ENCODE data around the gene EIF2D. TPM values are rescaled to one million over a fixed set of nuclear protein-coding genes. Genes with fewer than 3 reads are reported as not detected.

EIF2D gene
- total and polyA plus RNA-seq, 2 of the 8 experiments (the other 6 are each of a cell fraction or from before 2014, with no cell fraction given) = 36.1 to 37.1 TPM

GRCh38 chr1:206635080-206635977 is 23.1 kb upstream of the EIF2D start, which contains the start of gene DYRK3:
DYRK3 (plus strand) TSS chr1:206635536; CDS start chr1:206635704, 168 bp downstream.
- 2% methylated on average over 60 of the region's 84 CpGs; no CpG with 5 or more reads in 1 of the 2 experiments for WGBS, 2 experiments (ENCODE audit: extremely low coverage in 1 of 2, insufficient coverage in 1 of 2, insufficient read length in 1 of 2, insufficient replicate concordance in 2 of 2, low coverage in 1 of 2, low lambda C conversion rate in 2 of 2, missing lambda C conversion rate in 1 of 2)
- Histone ChIP-seq H3K14ac (ENCODE audit: insufficient read length) (no peak within 1 kb of the TSS), H3K36me3 (ENCODE audit: control insufficient read depth in 2 of 4, insufficient read depth in 4 of 4, low read length in 3 of 4) (no peaks in the 10 kb centered on the region), H3K9me3 (ENCODE audit: insufficient read depth in 2 of 2, low read depth in 1 of 2, low read length in 1 of 2) (no peaks in the 10 kb centered on the region), H3K4me1 (replicated peaks in 1 of 4; ENCODE audit: control insufficient read depth in 3 of 4, insufficient read depth in 4 of 4, low read length in 3 of 4) (peaks cover 0 to 10% (median 4%) of the 10 kb centered on the region in 4 experiments; a peak in 4 of 7 replicates), H3K79me2 (ENCODE audit: control insufficient read depth in 1 of 2, insufficient read depth in 2 of 2, low read length in 2 of 2) (no peaks in the 10 kb centered on the region), H3K79me1 (ENCODE audit: low read depth, low read length) (no peaks in the 10 kb centered on the region), H2BK12ac (ENCODE audit: low read depth, low read length) (0 out of 2 replicates have a peak within 1 kb of the TSS, but pooled peaks have one; percentile 64), H3K4ac (replicated peaks; ENCODE audit: insufficient read length, low read depth, low read length) (peak within 1 kb of the TSS; percentile 36), H3K56ac (replicated peaks; ENCODE audit: insufficient read length, low read depth, low read length) (peak within 1 kb of the TSS; percentile 73), H2BK20ac (ENCODE audit: low read length) (no peak within 1 kb of the TSS), H3K23me2 (ENCODE audit: low read depth, low read length) (peaks cover 8% of the 10 kb centered on the region; the same call in 1 of the 2 replicates), H3K23ac (ENCODE audit: insufficient read length) (no peak within 1 kb of the TSS), H3K4me2 (ENCODE audit: insufficient read depth in 1 of 2, low read depth in 2 of 2, low read length in 2 of 2) (peak within 1 kb of the TSS; percentile 70 to 76), H4K91ac (replicated peaks; ENCODE audit: insufficient read length, low read length) (peak within 1 kb of the TSS; percentile 88), H2BK15ac (ENCODE audit: low read length) (0 out of 2 replicates have a peak within 1 kb of the TSS, but pooled peaks have one; percentile 12), H4K5ac (ENCODE audit: insufficient read length, low read depth, low read length) (peak within 1 kb of the TSS; percentile 62), H4K20me1 (replicated peaks in 1 of 2; ENCODE audit: control insufficient read depth in 1 of 2, insufficient read depth in 2 of 2, low read length in 2 of 2) (no peaks in the 10 kb centered on the region), H4K8ac (ENCODE audit: extremely low read depth, insufficient read depth, low read length) (peak within 1 kb of the TSS; percentile 73), H3K4me3 (ENCODE audit: extremely low read depth in 1 of 4, insufficient read depth in 2 of 4, low read depth in 3 of 4, low read length in 4 of 4) (peak within 1 kb of the TSS; percentile 66 to 88 (median 79)), H3K27me3 (replicated peaks in 1 of 4; ENCODE audit: control insufficient read depth in 3 of 4, extremely low read depth in 1 of 4, insufficient read depth in 3 of 4, low read length in 3 of 4) (peaks cover 0 to 4% (median 0%) of the 10 kb centered on the region in 4 experiments; a peak in 2 of 7 replicates), H3K9ac (replicated peaks in 1 of 4; ENCODE audit: extremely low read depth in 1 of 4, low read depth in 3 of 4, low read length in 3 of 4) (peak within 1 kb of the TSS in 2 of 4 experiments; percentile 8 to 20; a peak in 3 of 7 replicates), H3K27ac (ENCODE audit: low read depth, low read length) (no peak within 1 kb of the TSS), H3K18ac (ENCODE audit: extremely low read depth, low read length) (peak within 1 kb of the TSS; percentile 73; the same call in 1 of the 2 replicates), H2BK120ac (replicated peaks; ENCODE audit: low read depth, low read length) (peak within 1 kb of the TSS; percentile 75), H2BK5ac (ENCODE audit: low read depth, low read length) (no peak within 1 kb of the TSS), H2AFZ (ENCODE audit: low read length) (peak within 1 kb of the TSS; percentile 30; the same call in 1 of the 2 replicates), H2AK5ac (ENCODE audit: low read depth, low read length) (no peak within 1 kb of the TSS)
- FAIRE-seq = no peak
- POLR2A ChIA-PET (ENCODE audit: partially characterized antibody) = interaction anchor here (0.9 to 2.3 kb wide), 10 partner anchors 22 to 274 kb away, joined by 3 to 13 read pairs (median 4); partner anchors contain the start of genes EIF2D and MAPKAPK2
- CTCF ChIA-PET (ENCODE audit: partially characterized antibody) = interaction anchor here (0.7 to 19.2 kb wide), 17 partner anchors 10 to 346 kb away, joined by 3 to 666 read pairs (median 4); partner anchors contain the start of genes EIF2D and IL19
- peak; percentile 63 to 97 for DNase-seq (ENCODE audit: low read depth in 1 of 2, low spot score in 2 of 2)
- peak in 1 of 2 experiments; percentile 77; a peak in 2 of 4 replicates for TF ChIP-seq HDAC2 (IDR thresholded peaks at IDR 0.05; ENCODE audit: borderline replicate concordance in 1 of 2, low read depth in 2 of 2, low read length in 2 of 2)
- TF ChIP-seq KDM4A (IDR thresholded peaks at IDR 0.05; ENCODE audit: low read depth, low read length, severe bottlenecking) = peak; percentile 98
- no peak for TF ChIP-seq JUN (IDR thresholded peaks at IDR 0.05; ENCODE audit: low read depth, low read length)
- TF ChIP-seq PHF8 (conservative IDR thresholded peaks at IDR 0.05; ENCODE audit: low read depth, low read length) = peak; percentile 39; the same call in 1 of the 2 replicates
- no peak for TF ChIP-seq SP4 (IDR thresholded peaks at IDR 0.05; ENCODE audit: low read length)
- TF ChIP-seq CTCF (IDR thresholded peaks at IDR 0.05; ENCODE audit: control extremely low read depth in 1 of 3, insufficient read depth in 1 of 3, low read depth in 1 of 3, low read length in 3 of 3) = no peak
- TF ChIP-seq MAFK (IDR thresholded peaks at IDR 0.05; ENCODE audit: low read depth, low read length) = no peak

All from H1 (cell line).